ENCODE data around the gene CDS1.
"Not testable (repeated sequence)": the region's sequence is repeated elsewhere in the genome, so short reads cannot be mapped to it uniquely, and the experiment has no call there.

CDS1 gene

DNA sequence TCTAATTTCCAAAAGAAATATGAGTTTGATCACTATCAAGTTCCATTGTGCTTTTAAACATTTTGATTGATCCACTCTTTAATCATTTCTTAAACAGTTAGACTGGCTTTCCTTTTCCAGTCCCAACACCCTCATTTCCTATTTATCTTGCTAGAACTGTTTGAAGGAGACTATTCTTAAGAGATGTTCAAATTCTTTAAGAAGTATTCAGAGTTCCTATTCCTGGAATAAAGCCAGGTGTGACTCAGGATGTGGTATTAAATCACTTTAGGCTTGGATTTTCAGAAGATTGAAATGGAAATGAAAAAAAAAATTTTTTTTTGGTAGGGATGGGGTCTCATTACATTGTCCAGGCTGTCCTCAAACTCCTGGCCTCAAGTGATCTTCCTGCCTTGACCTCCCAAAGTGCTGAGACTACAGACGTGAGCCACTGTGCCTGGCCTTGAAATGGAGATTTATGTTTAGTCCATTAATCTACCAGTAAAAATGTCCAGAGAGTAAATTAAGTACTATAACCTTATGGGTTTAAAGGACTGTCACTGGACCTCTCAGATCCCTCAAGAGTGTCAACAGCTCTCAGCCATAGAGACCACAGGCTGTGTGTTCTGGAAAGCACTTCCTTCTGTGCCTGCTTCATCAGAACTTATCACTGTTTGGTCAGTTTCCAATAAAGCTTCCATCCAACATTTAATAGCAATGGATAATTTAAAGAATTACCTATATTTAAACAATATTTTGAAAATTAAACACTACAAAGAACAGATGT lies 90.7 kb downstream of the CDS1 start:
- no peak for DNase-seq (ENCODE audit: low spot score)

- no peak for DNase-seq (ENCODE audit: low spot score)
Measured at GRCh38 chr4:84677093-84677492, 94.2 kb downstream of the CDS1 start.

DNA sequence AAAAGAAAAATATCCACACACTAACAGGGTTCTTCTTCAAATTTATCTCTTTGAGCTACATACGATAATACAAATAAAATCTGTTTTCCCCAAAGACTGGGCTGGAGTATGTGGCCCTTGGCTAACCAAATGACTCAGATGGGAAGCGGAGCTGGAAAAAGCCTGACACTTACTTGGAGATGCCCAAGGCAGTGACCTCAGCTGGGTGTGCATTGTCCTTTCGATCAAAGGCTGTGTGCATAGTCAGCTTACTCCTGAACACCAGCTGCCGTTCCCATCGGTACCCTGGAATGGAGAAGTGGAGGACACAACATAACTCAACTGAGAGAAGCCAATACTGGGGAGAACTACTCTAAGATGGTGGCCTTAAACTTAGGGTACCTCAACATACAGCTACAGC lies 95.1 kb downstream of the CDS1 start:
- no peak for DNase-seq (ENCODE audit: low spot score)

GRCh38 chr4:84678976-84679744 lies 96.2 kb downstream of the CDS1 start:
- DNase-seq (ENCODE audit: low spot score) = no peak

GRCh38 chr4:84680956-84681355 lies 98.0 kb downstream of the CDS1 start:
- DNase-seq (ENCODE audit: low spot score) = no peak

- no peak for DNase-seq (ENCODE audit: low spot score)
Measured at GRCh38 chr4:84681486-84682274, 98.8 kb downstream of the CDS1 start.

DNA sequence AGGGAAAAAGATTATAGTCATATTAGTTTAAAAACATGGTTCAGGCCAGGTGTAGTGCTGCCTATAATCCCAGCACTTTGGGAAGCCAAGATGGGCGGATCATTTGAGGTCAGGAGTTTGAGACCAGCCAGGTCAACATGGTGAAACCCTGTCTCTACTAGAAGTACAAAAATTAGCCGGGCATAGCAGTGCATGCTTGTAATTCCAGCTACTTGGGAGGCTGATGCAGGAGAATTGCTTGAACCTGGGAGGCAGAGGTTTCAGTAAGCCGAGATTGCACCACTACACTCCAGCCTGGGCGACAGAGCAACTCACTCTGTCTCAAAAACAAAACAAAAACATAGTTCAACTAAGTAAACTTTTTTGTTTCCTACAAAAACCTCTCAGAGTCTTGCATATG lies 99.7 kb downstream of the CDS1 start:
- not testable (repeated sequence) for DNase-seq (ENCODE audit: low spot score)

- DNase-seq (ENCODE audit: low spot score) = no peak
Measured at GRCh38 chr4:84683064-84683850, 100.3 kb downstream of the CDS1 start.

DNA sequence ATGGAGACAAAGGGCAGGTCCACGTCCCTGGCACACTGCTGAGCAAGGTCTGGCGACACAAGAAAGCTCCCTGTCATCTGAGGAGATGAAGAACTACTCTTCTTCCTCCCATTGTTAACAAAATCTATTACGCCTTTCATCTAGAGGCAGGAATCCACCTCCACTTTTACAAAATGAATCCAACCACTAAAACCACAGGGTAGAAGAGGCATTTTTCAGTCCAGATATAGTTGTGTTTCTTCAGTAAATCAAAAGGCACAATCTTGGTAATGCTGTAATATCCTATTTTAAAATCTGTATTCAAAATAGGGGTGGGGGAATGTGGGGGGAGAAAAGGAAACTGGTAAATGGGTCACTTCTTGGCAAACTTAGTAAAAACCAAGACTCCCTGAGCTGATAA lies 101.4 kb downstream of the CDS1 start:
- no peak for DNase-seq (ENCODE audit: low spot score)

DNA sequence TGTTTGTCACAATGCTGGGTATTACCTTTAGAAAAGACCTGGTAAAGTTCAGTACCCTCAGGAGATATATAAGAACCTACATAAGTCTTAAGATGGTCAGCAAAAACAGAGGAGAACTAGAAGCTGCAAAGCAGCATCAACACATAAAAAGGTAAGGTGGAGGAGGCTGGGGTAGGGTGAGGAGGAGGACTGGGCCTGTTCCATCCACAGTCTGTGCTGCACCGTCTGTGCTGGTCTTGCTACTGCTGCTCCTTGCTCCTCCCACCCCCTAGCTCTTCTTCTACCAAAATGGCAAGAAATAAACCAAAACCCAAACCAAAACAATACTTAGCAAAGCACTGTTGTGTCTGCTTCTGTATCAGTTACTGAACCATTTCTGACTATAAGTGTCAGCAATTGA lies 102.2 kb downstream of the CDS1 start:
- no peak for DNase-seq (ENCODE audit: low spot score)

DNA sequence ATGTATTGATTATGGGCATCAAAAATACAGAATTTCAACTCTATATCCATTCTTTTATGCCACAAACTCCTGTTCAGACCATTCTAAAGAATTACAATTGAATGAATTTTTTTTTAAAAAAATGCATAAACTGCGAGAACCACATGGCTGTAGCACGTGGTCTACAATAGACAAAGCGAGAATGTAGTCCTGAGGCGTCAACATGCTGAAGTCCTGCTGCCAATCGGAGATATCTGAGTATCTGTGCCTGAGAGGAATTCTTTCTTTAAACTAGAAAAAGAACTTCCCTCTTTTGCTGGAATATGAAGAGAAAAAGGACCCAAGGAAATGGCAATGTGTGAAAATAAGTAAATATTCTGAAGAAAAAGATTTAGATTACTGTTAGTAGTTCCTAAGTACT lies 105.7 kb downstream of the CDS1 start:
- DNase-seq (ENCODE audit: low spot score) = no peak

GRCh38 chr4:84689197-84689596 lies 106.3 kb downstream of the CDS1 start:
- DNase-seq (ENCODE audit: low spot score) = no peak

GRCh38 chr4:84690481-84690880 lies 107.6 kb downstream of the CDS1 start:
- DNase-seq (ENCODE audit: low spot score) = no peak

DNA sequence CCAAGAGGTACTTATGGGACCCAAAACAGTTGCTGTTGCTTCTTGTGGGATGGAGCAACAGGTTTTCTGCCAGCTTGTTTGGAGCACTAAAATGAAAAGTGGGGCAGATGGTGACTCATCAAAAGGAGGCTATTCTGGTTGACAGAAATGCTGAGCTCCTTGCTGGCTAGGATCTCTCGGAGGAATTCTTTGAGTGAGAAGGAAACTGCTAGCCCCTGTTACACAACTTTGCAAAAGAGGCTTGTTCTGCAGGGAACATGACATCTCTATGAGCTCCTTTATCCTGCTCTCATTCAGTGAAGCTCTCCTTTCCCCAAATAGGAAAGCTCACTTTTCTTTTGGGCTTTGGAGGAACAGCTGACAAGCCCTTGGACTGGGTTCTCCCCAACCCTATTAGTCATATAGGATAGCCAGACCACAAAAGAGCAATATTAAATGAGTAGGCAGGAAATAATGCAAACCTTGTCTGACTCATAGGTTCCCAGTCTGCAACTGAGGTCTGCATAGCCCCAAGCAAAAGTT lies 108.3 kb downstream of the CDS1 start:
- DNase-seq (ENCODE audit: low spot score) = no peak

DNA sequence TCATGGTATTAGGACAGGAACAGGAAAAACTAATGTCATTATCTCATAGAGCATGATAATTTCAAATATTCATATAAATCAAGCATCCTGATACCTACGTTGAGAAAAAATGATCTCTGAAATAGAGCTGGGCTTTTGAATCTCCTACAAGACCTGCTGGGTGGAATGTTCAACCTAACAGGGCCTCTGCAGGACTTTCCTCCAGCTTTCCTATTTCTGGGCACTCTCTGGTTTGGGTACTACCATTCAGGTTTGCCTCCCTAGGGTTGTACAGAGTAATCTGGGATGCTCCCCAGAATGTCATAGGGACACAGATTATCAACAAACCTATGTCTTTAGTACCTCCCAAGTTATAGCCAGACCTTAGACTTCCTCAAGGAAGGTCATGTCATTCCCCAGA lies 108.9 kb downstream of the CDS1 start:
- no peak for DNase-seq (ENCODE audit: low spot score)

DNA sequence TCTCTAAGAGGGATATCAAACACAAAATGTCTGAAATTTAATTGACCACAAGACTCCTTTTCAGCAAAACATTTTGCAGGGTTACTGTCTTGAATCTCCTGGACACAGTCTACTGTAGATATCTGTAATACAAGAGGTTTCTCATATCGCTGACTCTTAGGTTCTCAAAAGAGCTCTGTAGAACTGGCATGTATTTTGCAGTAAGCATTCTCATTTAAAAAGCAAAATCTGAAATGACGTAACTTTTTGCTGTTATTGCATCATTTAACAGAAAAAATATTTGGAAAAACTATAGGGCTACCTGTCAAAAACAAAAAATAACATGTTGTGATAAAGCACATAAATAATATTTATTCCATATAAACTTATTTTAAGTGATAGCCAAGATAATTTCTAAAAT lies 114.2 kb downstream of the CDS1 start:
- DNase-seq (ENCODE audit: low spot score) = no peak

DNA sequence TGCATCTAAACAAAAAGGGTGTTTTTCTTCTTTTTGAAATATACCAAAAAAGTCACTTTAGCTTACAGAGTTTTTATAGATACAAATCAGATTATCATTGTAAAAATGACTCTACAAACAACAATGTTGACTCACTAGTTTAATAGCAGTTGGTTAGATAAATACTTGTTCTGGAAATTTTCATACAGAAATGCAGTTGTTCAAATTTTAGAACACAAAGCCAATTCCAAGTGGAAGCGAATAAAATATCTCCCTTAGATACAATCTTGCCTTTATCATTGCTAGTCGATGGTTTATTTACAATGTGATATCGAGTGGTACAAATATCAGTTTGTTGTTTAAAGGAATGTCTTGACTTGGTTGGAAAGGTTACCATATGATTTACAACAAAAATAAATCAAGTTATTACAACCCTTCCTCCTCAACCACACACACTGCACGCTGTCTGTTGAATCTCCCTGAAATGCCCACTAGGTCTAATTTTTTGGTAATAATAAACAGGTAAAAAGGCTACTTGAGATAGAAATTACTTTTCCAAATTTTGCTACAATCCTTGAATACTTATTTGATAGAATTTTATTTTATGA lies 114.8 kb downstream of the CDS1 start:
- DNase-seq (ENCODE audit: low spot score) = no peak

GRCh38 chr4:84699001-84699671 lies 116.2 kb downstream of the CDS1 start:
- no peak for DNase-seq (ENCODE audit: low spot score)
